Epithelial cell of esophagus (primary cell): ENCODE results near the gene MTCP1.

Experiments used
- DNase-seq: peaks from one replicate; pipeline ENCODE4 v3.0.0; 2010; ENCODE audit warnings: low read depth
- H3K4me3 ChIP-seq: 2 replicates; pipeline ENCODE4 v1.5.1; 2011; ENCODE audit warnings: mild to moderate bottlenecking, low read length, control low read depth
- CTCF ChIP-seq: IDR thresholded peaks from 2 replicates; pipeline ENCODE4 v1.5.1; 2011; ENCODE audit warnings: low read depth, mild to moderate bottlenecking, low read length, control low read depth, inconsistent platforms; ENCODE audit not compliant: insufficient read depth; ENCODE audit errors: missing control alignments

The MTCP1 gene

DNA sequence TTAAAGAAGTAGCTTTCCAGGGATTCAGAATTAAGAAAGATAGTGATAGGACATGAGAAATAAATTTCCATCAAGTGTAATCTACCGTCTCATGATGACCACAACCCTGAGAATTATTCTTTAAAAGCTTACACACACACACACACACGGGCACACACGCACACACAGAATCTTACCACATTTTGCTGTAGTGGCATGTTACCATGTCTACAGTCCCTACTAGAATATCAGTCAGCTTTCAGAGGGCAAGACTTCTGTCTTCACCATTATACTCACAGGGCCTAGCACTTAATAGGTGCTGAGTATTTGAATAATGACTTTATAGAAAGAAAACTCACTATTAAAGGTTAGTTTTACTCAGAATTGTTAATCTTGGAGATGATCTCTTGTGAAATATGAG lies 15.4 kb downstream of the MTCP1 start:
- no peak overlapping the region for H3K4me3 ChIP-seq
- no peak for TF ChIP-seq CTCF
- no peak for DNase-seq

- TF ChIP-seq CTCF: no peak
- H3K4me3 ChIP-seq: no peak overlapping the region
- DNase-seq: no peak
Measured at GRCh38 chrX:155054255-155054654, 16.7 kb downstream of the MTCP1 start.

DNA sequence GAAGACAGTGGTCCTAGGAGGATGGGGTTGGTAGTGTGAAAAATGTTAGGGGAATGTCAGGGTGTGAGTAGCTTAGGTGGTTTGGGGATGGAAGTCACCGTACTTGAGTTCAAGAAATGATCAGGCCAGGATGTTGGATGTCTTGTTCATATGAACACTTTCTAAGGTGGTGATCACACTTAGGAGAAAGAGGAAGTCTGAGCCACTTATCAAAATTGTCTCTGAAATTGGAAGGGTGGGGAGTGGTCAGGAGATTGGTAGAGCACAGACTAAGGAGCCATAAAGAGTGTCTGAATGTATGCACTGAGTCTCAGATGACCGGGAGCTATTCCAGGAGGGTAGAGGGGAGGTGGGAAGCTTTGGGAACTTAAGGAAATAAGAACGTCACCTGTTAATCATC lies 17.3 kb downstream of the MTCP1 start:
- DNase-seq: no peak
- no peak for TF ChIP-seq CTCF
- H3K4me3 ChIP-seq: no peak overlapping the region

- no peak for DNase-seq
- no peak for TF ChIP-seq CTCF
- no peak overlapping the region for H3K4me3 ChIP-seq
Measured at GRCh38 chrX:155052738-155053498, 18.0 kb downstream of the MTCP1 start.

- H3K4me3 ChIP-seq: no peak overlapping the region
- DNase-seq: peak; percentile 55
- TF ChIP-seq CTCF: peak; percentile 59
Measured at GRCh38 chrX:155048977-155049619, 21.8 kb downstream of the MTCP1 start.

- no peak for DNase-seq
Measured at GRCh38 chrX:155046811-155047528, 24.0 kb downstream of the MTCP1 start.

More at GRCh38 chrX:155046811-155047528, 24.0 kb downstream of the MTCP1 start:
- no peak overlapping the region for H3K4me3 ChIP-seq
- TF ChIP-seq CTCF: no peak
